Brain microvascular endothelial cell (primary cell): Measurements from ENCODE around the gene SEMA3E.

Experiments used
- DNase-seq: peaks from one replicate; pipeline ENCODE4 v3.0.0-alpha.2; 2020
- H3K27ac ChIP-seq: fragments of 250-450 bp; sonication (Bioruptor Pico); 2 replicates; pipeline ENCODE4 v1.5.1; 2020; ENCODE audit warnings: mild to moderate bottlenecking, moderate library complexity
- H3K27me3 ChIP-seq: fragments of 250-450 bp; sonication (Bioruptor Pico); replicated peaks from 2 replicates; pipeline ENCODE4 v1.5.1; 2020; ENCODE audit warnings: mild to moderate bottlenecking
- H3K36me3 ChIP-seq: fragments of 250-450 bp; sonication (Bioruptor Pico); replicated peaks from 2 replicates; pipeline ENCODE4 v1.5.1; 2020; ENCODE audit warnings: mild to moderate bottlenecking
- H3K4me3 ChIP-seq: 2 replicates; pipeline ENCODE4 v1.5.1; 2011; ENCODE audit warnings: low read depth, mild to moderate bottlenecking, control low read depth, low read length, moderate library complexity
- in situ Hi-C: cut with HindIII; loops from 2 replicates; pipeline ENCODE4 v1.10.0; 2017; ENCODE audit warnings: low sequenced_read_pairs, low pct_ligation_motif_present
- TF ChIP-seq, protein P1 (sequence below): IDR thresholded peaks from 2 replicates; pipeline ENCODE4 v1.5.1; 2011; ENCODE audit warnings: low read depth, mild to moderate bottlenecking, moderate library complexity, low read length, control low read depth, inconsistent platforms; ENCODE audit errors: missing control alignments

Gene SEMA3E

DNA sequence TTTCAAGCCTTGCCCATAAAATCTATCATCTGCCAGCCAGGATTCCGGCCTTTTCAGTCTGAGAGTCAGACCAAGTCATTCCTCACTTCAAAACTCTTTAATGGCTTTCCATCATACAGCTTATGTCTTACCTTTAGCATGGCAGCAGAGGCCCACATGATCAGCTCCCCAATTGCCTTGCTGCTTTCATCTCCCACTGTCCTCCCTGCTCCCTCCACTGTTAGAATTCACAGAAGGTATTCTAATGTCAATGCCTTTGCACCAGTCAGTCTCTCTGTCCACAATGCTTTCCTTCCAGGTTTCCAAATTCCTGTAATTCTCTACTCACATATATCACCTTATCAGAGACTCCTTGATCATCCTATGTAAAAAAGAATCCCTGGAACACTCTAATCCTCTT is 37.2 kb downstream of the SEMA3E start:
- no peaks in the 10 kb centered on the region for H3K36me3 ChIP-seq
- H3K27me3 ChIP-seq: no peaks in the 10 kb centered on the region
- H3K27ac ChIP-seq: no peak overlapping the region
- H3K4me3 ChIP-seq: no peak overlapping the region
- DNase-seq: no peak
- TF ChIP-seq, protein P1, sequence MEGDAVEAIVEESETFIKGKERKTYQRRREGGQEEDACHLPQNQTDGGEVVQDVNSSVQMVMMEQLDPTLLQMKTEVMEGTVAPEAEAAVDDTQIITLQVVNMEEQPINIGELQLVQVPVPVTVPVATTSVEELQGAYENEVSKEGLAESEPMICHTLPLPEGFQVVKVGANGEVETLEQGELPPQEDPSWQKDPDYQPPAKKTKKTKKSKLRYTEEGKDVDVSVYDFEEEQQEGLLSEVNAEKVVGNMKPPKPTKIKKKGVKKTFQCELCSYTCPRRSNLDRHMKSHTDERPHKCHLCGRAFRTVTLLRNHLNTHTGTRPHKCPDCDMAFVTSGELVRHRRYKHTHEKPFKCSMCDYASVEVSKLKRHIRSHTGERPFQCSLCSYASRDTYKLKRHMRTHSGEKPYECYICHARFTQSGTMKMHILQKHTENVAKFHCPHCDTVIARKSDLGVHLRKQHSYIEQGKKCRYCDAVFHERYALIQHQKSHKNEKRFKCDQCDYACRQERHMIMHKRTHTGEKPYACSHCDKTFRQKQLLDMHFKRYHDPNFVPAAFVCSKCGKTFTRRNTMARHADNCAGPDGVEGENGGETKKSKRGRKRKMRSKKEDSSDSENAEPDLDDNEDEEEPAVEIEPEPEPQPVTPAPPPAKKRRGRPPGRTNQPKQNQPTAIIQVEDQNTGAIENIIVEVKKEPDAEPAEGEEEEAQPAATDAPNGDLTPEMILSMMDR: no peak
- in situ Hi-C loops: no loop called here

DNA sequence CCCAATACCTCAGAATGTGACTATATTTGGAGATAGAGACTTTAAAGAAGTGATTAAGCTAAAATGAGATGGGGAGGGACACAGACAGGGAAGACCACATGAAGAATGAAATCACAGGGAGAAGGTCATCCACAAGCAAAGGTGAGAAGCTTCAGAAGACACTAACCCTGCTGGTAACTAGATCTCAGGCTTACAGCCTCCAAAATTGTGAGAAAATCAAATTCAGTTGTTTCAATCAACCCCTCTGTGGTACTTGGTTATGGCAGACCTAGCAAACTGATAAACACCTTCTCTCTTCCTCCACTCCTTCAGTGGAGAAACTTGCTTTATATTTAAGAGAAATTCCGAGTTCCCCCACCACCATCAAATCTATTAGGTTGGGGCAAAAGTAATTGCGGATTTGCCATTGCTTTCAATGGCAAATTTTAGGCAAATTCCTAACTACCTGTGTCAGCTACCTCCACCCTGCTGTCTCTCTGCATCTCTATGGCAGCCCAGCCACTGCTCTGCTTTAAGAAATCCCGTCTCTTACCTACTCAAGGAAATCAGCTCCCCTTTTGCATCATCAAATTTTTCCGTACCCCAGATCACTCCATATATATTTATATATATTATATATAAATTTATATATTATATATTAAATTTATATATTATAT is 38.2 kb downstream of the SEMA3E start:
- in situ Hi-C loops: no loop called here
- TF ChIP-seq, protein P1: no peak
- DNase-seq: no peak
- Histone ChIP-seq H3K27ac (no peak overlapping the region), H3K4me3 (no peak overlapping the region), H3K27me3 (no peaks in the 10 kb centered on the region), H3K36me3 (no peaks in the 10 kb centered on the region)

DNA sequence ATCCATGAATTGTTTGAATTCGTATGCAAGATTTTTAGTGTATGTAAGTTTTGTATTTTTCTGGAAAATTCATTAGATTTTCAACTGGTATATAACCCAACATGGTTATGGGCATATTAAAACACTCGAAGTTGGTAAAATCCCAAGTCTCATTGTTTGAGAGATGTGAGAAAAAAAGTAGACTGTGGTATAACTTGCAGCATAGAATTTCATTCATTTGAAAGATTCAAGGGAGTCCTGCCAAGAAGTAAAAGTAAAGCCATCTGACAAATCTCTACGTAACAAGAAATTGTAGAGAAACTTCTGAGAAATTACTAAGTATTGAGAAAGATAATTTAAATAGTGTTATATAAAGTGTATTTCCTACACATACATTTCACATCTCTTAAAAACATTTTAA is 40.2 kb downstream of the SEMA3E start:
- in situ Hi-C loops: no loop called here
- no peak overlapping the region for H3K27ac ChIP-seq
- no peak overlapping the region for H3K4me3 ChIP-seq
- H3K36me3 ChIP-seq: no peaks in the 10 kb centered on the region
- no peak for DNase-seq
- no peaks in the 10 kb centered on the region for H3K27me3 ChIP-seq
- TF ChIP-seq, protein P1: no peak

DNA sequence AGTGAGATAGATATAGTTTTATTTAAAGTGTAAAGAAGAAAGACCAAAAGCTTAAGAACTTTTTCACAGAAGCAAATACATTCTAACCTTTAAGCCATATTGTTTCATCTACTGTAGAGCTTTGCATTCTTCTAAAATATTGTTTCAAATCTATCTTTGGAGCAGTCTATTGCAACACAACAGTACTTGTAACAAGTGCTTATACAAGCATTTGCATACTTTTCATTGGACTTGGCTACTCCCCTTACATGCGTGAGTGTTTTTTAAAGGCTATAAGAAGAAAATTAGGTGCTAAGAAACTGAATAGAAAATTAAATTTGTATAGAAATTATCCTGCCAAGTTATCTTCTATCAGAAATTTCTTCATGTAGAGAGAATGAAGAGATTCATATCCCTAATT is 45.3 kb downstream of the SEMA3E start:
- no peaks in the 10 kb centered on the region for H3K27me3 ChIP-seq
- H3K36me3 ChIP-seq: no peaks in the 10 kb centered on the region
- DNase-seq: no peak
- in situ Hi-C loops: no loop called here
- no peak overlapping the region for H3K4me3 ChIP-seq
- no peak overlapping the region for H3K27ac ChIP-seq
- TF ChIP-seq, protein P1: no peak

DNA sequence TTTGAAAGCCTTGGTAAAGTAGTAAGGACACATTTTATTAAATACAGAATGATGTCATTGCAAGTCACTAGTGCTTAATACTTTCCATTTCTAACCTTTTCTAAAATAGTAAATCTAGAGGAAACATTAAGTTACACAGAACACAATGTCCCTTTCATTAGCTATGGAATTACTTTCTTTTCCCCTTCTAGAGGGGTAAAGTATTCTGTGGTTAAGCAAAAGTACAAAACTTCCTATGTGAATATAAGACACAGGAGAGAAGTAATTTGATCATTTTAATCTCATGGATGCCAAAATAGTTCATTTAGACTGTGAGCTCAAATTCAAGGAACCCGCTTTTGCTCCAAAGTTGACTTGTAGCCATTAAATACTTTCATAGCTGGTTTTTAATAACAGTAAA is 49.8 kb downstream of the SEMA3E start:
- Histone ChIP-seq H3K27ac (no peak overlapping the region), H3K4me3 (no peak overlapping the region), H3K36me3 (no peaks in the 10 kb centered on the region), H3K27me3 (no peaks in the 10 kb centered on the region)
- TF ChIP-seq, protein P1: no peak
- no peak for DNase-seq
- in situ Hi-C loops: no loop called here

DNA sequence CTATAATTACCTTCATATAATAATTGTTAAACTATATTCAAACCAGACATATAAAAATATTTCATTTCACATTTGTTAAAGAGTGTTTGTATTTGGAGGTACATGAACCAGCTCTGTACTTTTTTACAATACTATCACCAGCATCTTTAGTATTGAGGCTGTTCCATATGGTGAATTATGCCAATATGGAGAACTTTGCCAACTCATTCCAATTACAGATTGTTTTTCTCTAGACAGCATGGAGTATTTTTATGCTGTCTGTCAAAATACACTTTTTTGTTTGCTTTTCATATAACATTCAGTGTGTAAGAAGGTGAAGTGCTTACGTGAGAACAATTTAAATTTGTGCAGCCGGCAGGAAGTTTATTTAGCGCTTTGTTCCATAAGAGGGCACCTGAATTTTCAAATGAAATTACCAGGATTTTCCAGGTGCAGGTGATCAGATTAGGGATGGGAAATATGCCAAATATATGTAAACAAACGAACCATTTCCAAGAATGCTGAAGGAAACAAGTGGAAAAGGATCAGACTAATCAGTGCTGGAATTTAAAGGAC is 54.9 kb downstream of the SEMA3E start:
- no peaks in the 10 kb centered on the region for H3K27me3 ChIP-seq
- DNase-seq: no peak
- in situ Hi-C loops: no loop called here
- H3K4me3 ChIP-seq: no peak overlapping the region
- TF ChIP-seq, protein P1: no peak
- H3K27ac ChIP-seq: no peak overlapping the region
- H3K36me3 ChIP-seq: no peaks in the 10 kb centered on the region
